GM21360 (cell line): ENCODE data around the gene USP15.
"Not testable (repeated sequence)": the region's sequence is repeated elsewhere in the genome, so short reads cannot be mapped to it uniquely, and the experiment has no call there.

Experiments used
- ATAC-seq: cut with Tn5 transposase; IDR thresholded peaks from one replicate; pipeline ENCODE4 v1.9.1; 2021; ENCODE audit warnings: mild to moderate bottlenecking, moderate library complexity; ENCODE audit not compliant: unreplicated experiment

USP15 gene

GRCh38 chr12:62436164-62436503 lies 175.9 kb downstream of the USP15 start:
- no peak for ATAC-seq

- ATAC-seq, result peak; percentile 38
Measured at GRCh38 chr12:62438098-62438692, 178.0 kb downstream of the USP15 start.

- ATAC-seq, result no peak
Measured at GRCh38 chr12:62446754-62447452, 186.7 kb downstream of the USP15 start.

- ATAC-seq, result no peak
Measured at GRCh38 chr12:62448436-62448835, 188.2 kb downstream of the USP15 start.

- ATAC-seq, result not testable (repeated sequence)
Measured at GRCh38 chr12:62455429-62455828, 195.2 kb downstream of the USP15 start.

- no peak for ATAC-seq
Measured at GRCh38 chr12:62458626-62459025, 198.4 kb downstream of the USP15 start.

- no peak for ATAC-seq
Measured at GRCh38 chr12:62459976-62460375, 199.8 kb downstream of the USP15 start.

GRCh38 chr12:62461171-62461837 lies 201.1 kb downstream of the USP15 start:
- not testable (repeated sequence) for ATAC-seq

- not testable (repeated sequence) for ATAC-seq
Measured at GRCh38 chr12:62463252-62463651, 203.0 kb downstream of the USP15 start.
